Transverse colon (tissue), 4 donors: ENCODE measurements around the gene SPATA31C1.

Source experiments
- CTCF ChIP-seq, 5 experiments: fragments of 200-600 bp in 3 of 5; fragments of 450-650 bp in 2 of 5; sonication (generic) in 3 of 5; IDR thresholded peaks; 1 replicate in 2 of 5; 2 replicates in 3 of 5; pipeline ENCODE4 v1.5.1; 2016 to 2017; ENCODE audit warnings: antibody characterized with exemption in 5 of 5, inconsistent platforms in 3 of 5, mild to moderate bottlenecking in 2 of 5, moderate library complexity in 1 of 5
- EP300 ChIP-seq: sonication (generic); formaldehyde crosslinking; IDR thresholded peaks from one replicate; pipeline ENCODE4 v1.6.1; 2017; ENCODE audit warnings: antibody characterized with exemption, low read depth
- POLR2A ChIP-seq: fragments of 450-650 bp; IDR thresholded peaks from one replicate; pipeline ENCODE4 v1.6.1; 2016; ENCODE audit warnings: antibody characterized with exemption, mild to moderate bottlenecking, moderate library complexity
- POLR2AphosphoS5 ChIP-seq, 3 donors: sonication (generic); formaldehyde crosslinking; IDR thresholded peaks; one replicate each; pipeline ENCODE4 v1.6.1; 2016; ENCODE audit warnings: antibody characterized with exemption in 3 of 3

GRCh38 chr9:87909310-87910041 is 8.3 kb upstream of the SPATA31C1 start:
- TF ChIP-seq POLR2AphosphoS5 (IDR thresholded peaks at IDR 0.05) (peak in 2 of 3 donors; percentile 40 to 76), POLR2A (no peak), CTCF (IDR thresholded peaks at IDR 0.05) (peak in 4 of 5 experiments; percentile 27 to 64 (median 47)), EP300 (no peak)
